Choroid plexus epithelial cell (primary cell): ENCODE data around the gene CYB5R3.
A peak's percentile ranks its signal among the peaks of the same experiment; 100 is the strongest.

Experiments used
- DNase-seq: peaks from one replicate; pipeline ENCODE4 v3.0.0-alpha.2; 2010; ENCODE audit warnings: low read depth
- H3K4me3 ChIP-seq: 2 replicates; pipeline ENCODE4 v1.5.1; 2011; ENCODE audit warnings: low read depth, mild to moderate bottlenecking, control low read depth, low read length, moderate library complexity
- TF ChIP-seq, protein P1 (sequence below): conservative IDR thresholded peaks from 2 replicates; pipeline ENCODE4 v1.5.1; 2011; ENCODE audit warnings: low read depth, mild to moderate bottlenecking, control low read depth, inconsistent platforms, low read length, moderate library complexity

CYB5R3 gene

DNA sequence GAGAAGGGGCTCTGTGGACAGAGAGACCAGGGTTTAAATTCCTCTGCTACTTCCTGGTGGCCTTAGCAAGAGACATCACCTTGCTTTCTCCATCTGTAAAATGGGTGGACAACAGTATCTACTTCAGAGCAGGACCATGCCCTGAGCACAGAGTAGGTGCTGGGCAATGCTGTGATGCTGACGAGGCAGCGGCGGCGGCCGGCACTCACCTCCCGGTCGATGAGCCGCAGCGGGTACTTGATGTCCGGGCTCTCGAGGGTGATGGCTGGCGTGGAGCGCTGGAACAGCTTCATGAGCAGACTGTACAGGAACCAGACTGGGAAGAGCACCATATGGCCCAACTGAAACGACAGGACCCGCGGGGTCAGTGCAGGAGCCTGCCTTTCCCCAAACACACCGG lies 12.7 kb downstream of the CYB5R3 start:
- DNase-seq: no peak
- no peak overlapping the region for H3K4me3 ChIP-seq
- TF ChIP-seq, protein P1, sequence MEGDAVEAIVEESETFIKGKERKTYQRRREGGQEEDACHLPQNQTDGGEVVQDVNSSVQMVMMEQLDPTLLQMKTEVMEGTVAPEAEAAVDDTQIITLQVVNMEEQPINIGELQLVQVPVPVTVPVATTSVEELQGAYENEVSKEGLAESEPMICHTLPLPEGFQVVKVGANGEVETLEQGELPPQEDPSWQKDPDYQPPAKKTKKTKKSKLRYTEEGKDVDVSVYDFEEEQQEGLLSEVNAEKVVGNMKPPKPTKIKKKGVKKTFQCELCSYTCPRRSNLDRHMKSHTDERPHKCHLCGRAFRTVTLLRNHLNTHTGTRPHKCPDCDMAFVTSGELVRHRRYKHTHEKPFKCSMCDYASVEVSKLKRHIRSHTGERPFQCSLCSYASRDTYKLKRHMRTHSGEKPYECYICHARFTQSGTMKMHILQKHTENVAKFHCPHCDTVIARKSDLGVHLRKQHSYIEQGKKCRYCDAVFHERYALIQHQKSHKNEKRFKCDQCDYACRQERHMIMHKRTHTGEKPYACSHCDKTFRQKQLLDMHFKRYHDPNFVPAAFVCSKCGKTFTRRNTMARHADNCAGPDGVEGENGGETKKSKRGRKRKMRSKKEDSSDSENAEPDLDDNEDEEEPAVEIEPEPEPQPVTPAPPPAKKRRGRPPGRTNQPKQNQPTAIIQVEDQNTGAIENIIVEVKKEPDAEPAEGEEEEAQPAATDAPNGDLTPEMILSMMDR: no peak

DNA sequence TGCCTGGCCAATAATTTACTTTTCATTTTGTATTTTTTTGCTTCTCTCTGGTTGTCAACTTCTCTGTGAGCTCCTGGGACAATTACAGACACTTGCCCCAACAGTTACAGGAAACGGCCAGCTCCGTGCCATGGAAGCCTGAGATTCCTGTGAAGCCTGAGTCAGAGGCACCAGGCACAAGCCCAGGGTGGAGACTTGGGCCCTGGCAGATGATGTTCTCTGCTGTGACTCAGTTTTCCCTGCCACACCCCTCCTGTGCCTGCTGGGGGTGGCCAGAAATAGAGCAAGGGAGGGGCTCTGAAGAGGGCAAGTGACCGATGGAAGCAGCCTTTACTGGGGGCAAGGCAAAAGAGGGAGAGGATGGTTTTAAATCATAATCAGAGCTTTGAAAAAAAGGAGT lies 13.7 kb downstream of the CYB5R3 start:
- no peak overlapping the region for H3K4me3 ChIP-seq
- TF ChIP-seq, protein P1: no peak
- DNase-seq: peak; percentile 84

DNA sequence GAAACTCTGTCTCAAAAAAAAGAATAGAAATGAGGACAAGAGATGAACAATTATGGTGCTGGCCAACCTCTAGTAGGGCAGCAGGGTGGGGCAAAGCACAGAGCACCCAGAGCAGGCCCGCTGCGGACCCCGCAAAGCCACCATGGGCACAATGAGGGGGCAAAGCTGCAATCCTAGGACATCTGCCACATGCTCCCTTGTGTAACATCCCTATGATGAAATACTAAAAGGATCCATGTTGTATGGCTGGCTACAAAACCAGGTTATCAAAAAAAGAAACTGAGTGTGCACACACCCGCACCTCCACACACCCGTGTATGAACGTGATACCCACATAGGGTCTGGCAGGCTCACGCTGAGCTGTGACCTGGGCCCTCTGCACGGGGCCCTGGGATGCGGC lies 16.2 kb downstream of the CYB5R3 start:
- no peak overlapping the region for H3K4me3 ChIP-seq
- DNase-seq: no peak
- TF ChIP-seq, protein P1: no peak

DNA sequence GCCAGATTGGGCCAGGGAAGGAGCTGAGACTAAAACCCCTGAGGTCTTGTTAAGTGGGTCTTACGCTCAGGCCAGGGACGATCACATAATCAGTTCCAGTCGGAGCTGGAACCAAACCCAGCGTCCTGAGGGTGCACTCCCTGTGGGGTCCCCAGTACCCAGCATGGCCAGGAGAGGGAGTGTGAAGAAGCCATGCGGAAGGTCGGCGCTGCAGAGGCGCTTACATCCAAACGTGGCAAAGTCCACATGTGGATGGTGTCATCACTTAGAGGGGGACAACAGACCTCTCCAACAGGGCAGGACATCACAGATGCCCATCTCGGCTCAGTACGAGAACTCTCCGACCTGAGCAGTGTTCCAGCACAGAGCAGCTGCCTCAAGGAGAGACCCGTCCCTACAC lies 17.1 kb downstream of the CYB5R3 start:
- TF ChIP-seq, protein P1: peak; percentile 60
- H3K4me3 ChIP-seq: no peak overlapping the region
- peak; percentile 26 for DNase-seq

DNA sequence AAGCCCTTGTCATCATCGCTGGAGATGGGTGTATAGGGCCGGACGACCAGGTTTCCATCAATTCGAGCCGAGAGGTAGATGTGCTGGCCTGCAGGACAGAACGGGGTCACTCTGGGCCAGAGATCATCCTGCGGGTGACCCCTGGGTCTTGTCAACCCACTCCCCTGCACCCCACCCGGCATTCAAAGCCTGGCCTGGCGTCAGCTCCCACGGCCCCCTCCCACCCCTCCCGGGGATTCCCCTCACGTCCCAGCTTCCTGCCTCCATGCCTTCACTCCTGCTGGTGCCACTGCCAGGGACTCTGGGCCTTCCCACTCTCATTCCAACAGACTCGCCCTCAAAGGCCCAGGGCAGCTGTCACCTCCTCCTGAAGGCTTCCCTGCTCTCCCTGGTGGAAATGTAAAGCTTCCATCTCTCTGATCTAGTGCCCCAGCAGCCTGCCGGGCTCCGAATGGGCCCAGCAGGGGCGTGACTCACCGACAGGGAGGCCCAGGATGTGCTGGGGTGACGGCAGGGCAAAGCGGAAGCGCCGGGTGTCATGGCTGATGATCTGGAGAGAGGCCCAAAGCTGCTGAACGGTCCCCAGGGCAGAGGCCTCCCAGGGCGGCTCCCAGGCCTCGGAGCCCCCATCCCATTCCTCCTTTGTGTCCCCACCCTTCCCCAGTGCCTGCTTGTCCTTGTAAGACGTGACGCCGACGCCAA lies 18.1 kb downstream of the CYB5R3 start:
- TF ChIP-seq, protein P1: no peak
- H3K4me3 ChIP-seq: no peak overlapping the region
- peak; percentile 40 for DNase-seq

DNA sequence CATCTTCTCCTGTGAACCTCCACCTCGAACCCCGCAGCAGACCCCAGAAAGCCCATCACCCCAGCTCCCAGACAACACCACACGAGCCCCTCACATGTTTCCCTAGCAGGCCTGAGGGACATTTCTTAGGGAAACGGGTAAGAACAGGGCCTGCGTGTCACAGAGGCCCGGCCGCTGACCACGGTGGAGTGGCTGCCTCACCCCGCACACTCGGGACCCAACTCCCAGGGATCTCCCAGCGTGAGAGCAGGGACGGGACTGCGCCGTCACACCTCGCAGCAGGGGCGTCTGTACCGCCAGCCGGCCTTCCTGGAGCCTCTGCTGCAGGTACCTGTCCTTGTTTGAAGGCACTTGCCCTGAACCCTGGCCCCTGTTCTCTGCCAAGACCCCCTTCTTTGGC lies 19.0 kb downstream of the CYB5R3 start:
- no peak for DNase-seq
- TF ChIP-seq, protein P1: no peak
- no peak overlapping the region for H3K4me3 ChIP-seq

DNA sequence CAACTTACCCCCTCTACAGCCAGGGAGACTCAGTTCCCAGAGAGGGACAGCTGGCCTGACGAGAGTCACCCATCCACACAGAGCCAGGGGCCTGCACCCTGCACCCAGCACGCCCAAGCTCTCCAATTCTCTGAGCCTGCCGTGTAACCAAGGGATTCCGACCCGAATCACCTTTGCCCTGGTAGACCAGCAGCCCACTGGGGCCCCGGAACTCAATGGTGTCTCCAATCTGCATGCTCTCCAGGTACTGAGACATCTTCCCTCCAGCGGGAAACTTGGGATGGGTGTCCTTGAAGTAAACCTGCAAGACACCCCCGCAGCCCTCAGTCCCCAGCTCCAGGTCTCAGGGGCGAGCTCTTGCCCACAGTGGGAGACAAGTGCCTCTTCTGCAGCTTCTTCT lies 21.2 kb downstream of the CYB5R3 start:
- no peak overlapping the region for H3K4me3 ChIP-seq
- TF ChIP-seq, protein P1: no peak
- DNase-seq: no peak
